Measurements from ENCODE around the gene TSFM. TPM values are rescaled to one million over a fixed set of nuclear protein-coding genes. Genes with fewer than 3 reads are reported as not detected.
A peak's percentile ranks its signal among the peaks of the same experiment; 100 is the strongest.

Gene TSFM
- total and polyA plus RNA-seq, 2 of the 13 experiments (the other 11 are each of a cell fraction or from before 2014, with no cell fraction given), result 29.8 to 68.3 TPM

GRCh38 chr12:57751788-57752667 is 30.6 kb upstream of the TSFM start, which contains the start of gene CDK4 (continued):
- TF ChIP-seq, protein P1, sequence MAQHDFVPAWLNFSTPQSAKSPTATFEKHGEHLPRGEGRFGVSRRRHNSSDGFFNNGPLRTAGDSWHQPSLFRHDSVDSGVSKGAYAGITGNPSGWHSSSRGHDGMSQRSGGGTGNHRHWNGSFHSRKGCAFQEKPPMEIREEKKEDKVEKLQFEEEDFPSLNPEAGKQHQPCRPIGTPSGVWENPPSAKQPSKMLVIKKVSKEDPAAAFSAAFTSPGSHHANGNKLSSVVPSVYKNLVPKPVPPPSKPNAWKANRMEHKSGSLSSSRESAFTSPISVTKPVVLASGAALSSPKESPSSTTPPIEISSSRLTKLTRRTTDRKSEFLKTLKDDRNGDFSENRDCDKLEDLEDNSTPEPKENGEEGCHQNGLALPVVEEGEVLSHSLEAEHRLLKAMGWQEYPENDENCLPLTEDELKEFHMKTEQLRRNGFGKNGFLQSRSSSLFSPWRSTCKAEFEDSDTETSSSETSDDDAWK (CRISPR knock-in tag; IDR thresholded peaks at IDR 0.05), result no peak
- TF ChIP-seq SRSF1 (optimal IDR thresholded peaks at IDR 0.05; ENCODE audit: low read depth, low read length) (peak; percentile 95), ZBTB44 (CRISPR knock-in tag; IDR thresholded peaks at IDR 0.05) (no peak), ESRRA (CRISPR knock-in tag; IDR thresholded peaks at IDR 0.05; ENCODE audit: low read depth) (peak; percentile 65; the same call in 1 of the 2 replicates), EP300 (IDR thresholded peaks at IDR 0.05; ENCODE audit: low read depth in 2 of 2, low read length in 2 of 2) (peak; percentile 33 to 73; a peak in 3 of 4 replicates), EP300 (CRISPR knock-in tag; IDR thresholded peaks at IDR 0.05; ENCODE audit: borderline replicate concordance) (peak; percentile 78; the same call in 1 of the 2 replicates), FLYWCH1 (CRISPR knock-in tag; IDR thresholded peaks at IDR 0.05) (no peak), ZBTB42 (CRISPR knock-in tag; IDR thresholded peaks at IDR 0.05) (peak; percentile 90), TBX2 (CRISPR knock-in tag; IDR thresholded peaks at IDR 0.05; ENCODE audit: borderline replicate concordance) (peak; percentile 96), ZSCAN22 (CRISPR knock-in tag; IDR thresholded peaks at IDR 0.05) (0 out of 2 replicates have a peak, but pooled peaks have one; percentile 40), ZNF136 (CRISPR knock-in tag; IDR thresholded peaks at IDR 0.05; ENCODE audit: low read depth) (peak; percentile 93), CREM (IDR thresholded peaks at IDR 0.05) (peak; percentile 70), CREM (CRISPR knock-in tag; IDR thresholded peaks at IDR 0.05) (no peak), ARNTL (CRISPR knock-in tag; IDR thresholded peaks at IDR 0.05) (peak; percentile 100), ZZZ3 (CRISPR knock-in tag; IDR thresholded peaks at IDR 0.05; ENCODE audit: borderline replicate concordance) (peak; percentile 94; the same call in 1 of the 2 replicates), ZNF607 (CRISPR knock-in tag; IDR thresholded peaks at IDR 0.05; ENCODE audit: borderline replicate concordance) (peak; percentile 96), ZNF430 (CRISPR knock-in tag; IDR thresholded peaks at IDR 0.05) (peak; percentile 94), RFX5 (IDR thresholded peaks at IDR 0.05; ENCODE audit: low read depth, low read length) (peak; percentile 94), GABPA (IDR thresholded peaks at IDR 0.05; ENCODE audit: low read depth, low read length) (peak; percentile 71), GABPA (CRISPR knock-in tag; IDR thresholded peaks at IDR 0.05; ENCODE audit: low read depth) (peak; percentile 91), ZFP62 (CRISPR knock-in tag; IDR thresholded peaks at IDR 0.05) (no peak), SALL2 (CRISPR knock-in tag; IDR thresholded peaks at IDR 0.05) (peak; percentile 98), ZMYM2 (CRISPR knock-in tag; IDR thresholded peaks at IDR 0.05) (no peak), CEBPB (IDR thresholded peaks at IDR 0.05; ENCODE audit: borderline replicate concordance, low read depth, low read length) (no peak), ZNF672 (CRISPR knock-in tag; IDR thresholded peaks at IDR 0.05) (peak; percentile 48; the same call in 1 of the 2 replicates), MAZ (IDR thresholded peaks at IDR 0.05; ENCODE audit: borderline replicate concordance, low read depth, low read length) (peak; percentile 91), MAZ (CRISPR knock-in tag; IDR thresholded peaks at IDR 0.05; ENCODE audit: low read depth) (peak; percentile 99), ZFYVE20 (CRISPR knock-in tag; IDR thresholded peaks at IDR 0.05; ENCODE audit: borderline replicate concordance, low read depth) (no peak)
- TF ChIP-seq, protein P2, sequence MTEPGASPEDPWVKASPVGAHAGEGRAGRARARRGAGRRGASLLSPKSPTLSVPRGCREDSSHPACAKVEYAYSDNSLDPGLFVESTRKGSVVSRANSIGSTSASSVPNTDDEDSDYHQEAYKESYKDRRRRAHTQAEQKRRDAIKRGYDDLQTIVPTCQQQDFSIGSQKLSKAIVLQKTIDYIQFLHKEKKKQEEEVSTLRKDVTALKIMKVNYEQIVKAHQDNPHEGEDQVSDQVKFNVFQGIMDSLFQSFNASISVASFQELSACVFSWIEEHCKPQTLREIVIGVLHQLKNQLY (CRISPR knock-in tag; IDR thresholded peaks at IDR 0.05), result peak; percentile 96
